Measurements from ENCODE around the gene ZCCHC24. TPM values are rescaled to one million over a fixed set of nuclear protein-coding genes. Genes with fewer than 3 reads are reported as not detected.

Gene ZCCHC24
- total and polyA plus RNA-seq, 2 of the 8 experiments (the other 6 are each of a cell fraction or from before 2014, with no cell fraction given) = 3.9 to 6.9 TPM

- Histone ChIP-seq H2AK5ac (ENCODE audit: low read depth, low read length) (no peak overlapping the region), H3K27ac (ENCODE audit: low read depth, low read length) (no peak overlapping the region), H3K9me3 (ENCODE audit: insufficient read depth in 2 of 2, low read depth in 1 of 2, low read length in 1 of 2) (no peaks in the 10 kb centered on the region), H3K4ac (replicated peaks; ENCODE audit: insufficient read length, low read depth, low read length) (no peak overlapping the region), H3K14ac (ENCODE audit: insufficient read length) (no peak overlapping the region), H4K8ac (ENCODE audit: extremely low read depth, insufficient read depth, low read length) (no peak overlapping the region), H3K36me3 (ENCODE audit: control insufficient read depth in 2 of 4, insufficient read depth in 4 of 4, low read length in 3 of 4) (no peaks in the 10 kb centered on the region), H2BK20ac (ENCODE audit: low read length) (no peak overlapping the region), H2BK5ac (ENCODE audit: low read depth, low read length) (no peak overlapping the region), H3K23ac (ENCODE audit: insufficient read length) (no peak overlapping the region), H3K4me1 (replicated peaks in 1 of 4; ENCODE audit: control insufficient read depth in 3 of 4, insufficient read depth in 4 of 4, low read length in 3 of 4) (no peaks in the 10 kb centered on the region), H2AFZ (ENCODE audit: low read length) (no peak overlapping the region), H3K79me2 (ENCODE audit: control insufficient read depth in 1 of 2, insufficient read depth in 2 of 2, low read length in 2 of 2) (no peaks in the 10 kb centered on the region), H2BK120ac (replicated peaks; ENCODE audit: low read depth, low read length) (no peak overlapping the region), H4K5ac (ENCODE audit: insufficient read length, low read depth, low read length) (no peak overlapping the region), H2BK15ac (ENCODE audit: low read length) (no peak overlapping the region), H3K4me3 (ENCODE audit: extremely low read depth in 1 of 4, insufficient read depth in 2 of 4, low read depth in 3 of 4, low read length in 4 of 4) (no peak overlapping the region), H3K79me1 (ENCODE audit: low read depth, low read length) (no peaks in the 10 kb centered on the region), H3K56ac (replicated peaks; ENCODE audit: insufficient read length, low read depth, low read length) (no peak overlapping the region), H4K20me1 (replicated peaks in 1 of 2; ENCODE audit: control insufficient read depth in 1 of 2, insufficient read depth in 2 of 2, low read length in 2 of 2) (no peaks in the 10 kb centered on the region), H4K91ac (replicated peaks; ENCODE audit: insufficient read length, low read length) (no peak overlapping the region), H3K23me2 (ENCODE audit: low read depth, low read length) (no peaks in the 10 kb centered on the region), H3K27me3 (replicated peaks in 1 of 4; ENCODE audit: control insufficient read depth in 3 of 4, extremely low read depth in 1 of 4, insufficient read depth in 3 of 4, low read length in 3 of 4) (no peaks in the 10 kb centered on the region; a peak in 1 of 7 replicates), H2BK12ac (ENCODE audit: low read depth, low read length) (no peak overlapping the region), H3K9ac (replicated peaks in 1 of 4; ENCODE audit: extremely low read depth in 1 of 4, low read depth in 3 of 4, low read length in 3 of 4) (no peak overlapping the region), H3K18ac (ENCODE audit: extremely low read depth, low read length) (no peak overlapping the region), H3K4me2 (ENCODE audit: insufficient read depth in 1 of 2, low read depth in 2 of 2, low read length in 2 of 2) (no peak overlapping the region)
- ChIA-PET CTCF (ENCODE audit: partially characterized antibody) (interaction anchor here (0.7 to 3.8 kb wide), 13 partner anchors 8 to 87 kb away, joined by 3 to 16 read pairs (median 4); no protein-coding TSS in a partner anchor), POLR2A (ENCODE audit: partially characterized antibody) (interaction anchor here (1.2 kb wide), 1 partner anchor 15 kb away, joined by 3 read pairs; the partner anchor contains the start of gene ZCCHC24)
- 87% methylated on average over 4 of the region's 4 CpGs; no CpG with 5 or more reads in 1 of the 2 experiments for WGBS, 2 experiments (ENCODE audit: extremely low coverage in 1 of 2, insufficient coverage in 1 of 2, insufficient read length in 1 of 2, insufficient replicate concordance in 2 of 2, low coverage in 1 of 2, low lambda C conversion rate in 2 of 2, missing lambda C conversion rate in 1 of 2)
- no peak for FAIRE-seq
- TF ChIP-seq SUZ12 (IDR thresholded peaks at IDR 0.05; ENCODE audit: low read length) = no peak
- TF ChIP-seq CHD1 (IDR thresholded peaks at IDR 0.05; ENCODE audit: low read depth, low read length) = no peak
- no peak for TF ChIP-seq SRF (IDR thresholded peaks at IDR 0.05; ENCODE audit: low read depth, low read length)
- TF ChIP-seq JUN (IDR thresholded peaks at IDR 0.05; ENCODE audit: low read depth, low read length) = no peak
- TF ChIP-seq TEAD4 (IDR thresholded peaks at IDR 0.05; ENCODE audit: low read depth, low read length) = no peak
- TF ChIP-seq CEBPB (IDR thresholded peaks at IDR 0.05; ENCODE audit: low read depth, low read length) = no peak
- no peak for TF ChIP-seq CBX5 (IDR thresholded peaks at IDR 0.05; ENCODE audit: low read depth, low read length)
- no peak for TF ChIP-seq CTCF (IDR thresholded peaks at IDR 0.05; ENCODE audit: control extremely low read depth in 1 of 3, insufficient read depth in 1 of 3, low read depth in 1 of 3, low read length in 3 of 3)
- no peak for TF ChIP-seq SIX5 (IDR thresholded peaks at IDR 0.05; ENCODE audit: low read depth, low read length)
- no peak for TF ChIP-seq SIN3A (conservative IDR thresholded peaks at IDR 0.05 in 1 of 2, IDR thresholded peaks at IDR 0.05 in 1 of 2; ENCODE audit: low read depth in 1 of 2, low read length in 2 of 2)
- TF ChIP-seq RBBP5 (IDR thresholded peaks at IDR 0.05; ENCODE audit: borderline replicate concordance, low read depth, low read length) = no peak
- no peak for DNase-seq (ENCODE audit: low read depth in 1 of 2, low spot score in 2 of 2)
These were observed 15.3 kb upstream of the ZCCHC24 start for GRCh38 chr10:79460687-79461086.
